Type B pancreatic cell (in vitro differentiated cells): ENCODE data around the gene CXorf38. TPM values are rescaled to one million over a fixed set of nuclear protein-coding genes. Genes with fewer than 3 reads are reported as not detected.

ENCODE experiments used
- DNase-seq: peaks from one replicate; pipeline ENCODE4 v3.0.0; 2021; ENCODE audit warnings: mixed read lengths; ENCODE audit not compliant: unreplicated experiment; ENCODE audit errors: extremely low spot score
- H3K27ac Mint-ChIP-seq: 2 replicates; pipeline ENCODE4 v1.8.0; 2021; ENCODE audit warnings: mild to moderate bottlenecking, mixed read lengths
- H3K27me3 Mint-ChIP-seq: 2 replicates; pipeline ENCODE4 v1.8.0; 2021; ENCODE audit warnings: mixed read lengths
- H3K36me3 Mint-ChIP-seq: 2 replicates; pipeline ENCODE4 v1.8.0; 2021; ENCODE audit warnings: mixed read lengths
- H3K4me1 Mint-ChIP-seq: one replicate; pipeline ENCODE4 v1.8.0; 2021; ENCODE audit warnings: mixed read lengths; ENCODE audit not compliant: unreplicated experiment
- H3K4me3 Mint-ChIP-seq: 2 replicates; pipeline ENCODE4 v1.8.0; 2021; ENCODE audit warnings: mild to moderate bottlenecking, mixed read lengths
- H3K9me3 Mint-ChIP-seq: 2 replicates; pipeline ENCODE4 v1.8.0; 2021; ENCODE audit warnings: mixed read lengths
- CTCF ChIP-seq: fragments of 200-600 bp; sonication (generic); conservative IDR thresholded peaks from 2 replicates; pipeline ENCODE4 v1.5.0; 2021; ENCODE audit warnings: antibody characterized with exemption, mild to moderate bottlenecking
- total RNA-seq: library from RNA; stranded (reverse); gene quantifications from 2 replicates; pipeline ENCODE4 v1.2.1, GENCODE V29; 2021; ENCODE audit warnings: low replicate concordance

The CXorf38 gene
- total RNA-seq, 1 donor from 2014 or later: 8.1 TPM

- Mint-ChIP-seq H3K4me1 (no peaks in the 10 kb centered on the region), H3K27me3 (no peaks in the 10 kb centered on the region), H3K4me3 (no peak overlapping the region), H3K36me3 (peaks cover 3% of the 10 kb centered on the region), H3K9me3 (no peaks in the 10 kb centered on the region), H3K27ac (no peak overlapping the region)
- DNase-seq: no peak
- no peak for TF ChIP-seq CTCF
Measured at GRCh38 chrX:40661489-40661888, 14.1 kb upstream of the CXorf38 start.

GRCh38 chrX:40660381-40660780 is 13.0 kb upstream of the CXorf38 start:
- Mint-ChIP-seq H3K27me3 (no peaks in the 10 kb centered on the region), H3K4me1 (no peaks in the 10 kb centered on the region), H3K4me3 (no peak overlapping the region), H3K36me3 (peaks cover 3% of the 10 kb centered on the region), H3K27ac (no peak overlapping the region), H3K9me3 (no peaks in the 10 kb centered on the region)
- no peak for DNase-seq
- no peak for TF ChIP-seq CTCF

GRCh38 chrX:40653535-40653934 is 6.2 kb upstream of the CXorf38 start:
- DNase-seq: no peak
- Mint-ChIP-seq H3K27ac (no peak overlapping the region), H3K9me3 (no peaks in the 10 kb centered on the region), H3K27me3 (no peaks in the 10 kb centered on the region), H3K4me1 (no peaks in the 10 kb centered on the region), H3K36me3 (no peaks in the 10 kb centered on the region), H3K4me3 (no peak overlapping the region)
- no peak for TF ChIP-seq CTCF

- no peaks in the 10 kb centered on the region for H3K27me3 Mint-ChIP-seq
- TF ChIP-seq CTCF: no peak
- no peaks in the 10 kb centered on the region for H3K9me3 Mint-ChIP-seq
- no peak overlapping the region for H3K4me3 Mint-ChIP-seq
- no peak overlapping the region for H3K27ac Mint-ChIP-seq
- H3K4me1 Mint-ChIP-seq: no peaks in the 10 kb centered on the region
- no peaks in the 10 kb centered on the region for H3K36me3 Mint-ChIP-seq
- DNase-seq: no peak
Measured at GRCh38 chrX:40652664-40653063, 5.3 kb upstream of the CXorf38 start.

- Mint-ChIP-seq H3K4me1 (peaks cover 1% of the 10 kb centered on the region), H3K27me3 (no peaks in the 10 kb centered on the region), H3K27ac (no peak overlapping the region), H3K9me3 (no peaks in the 10 kb centered on the region), H3K36me3 (no peaks in the 10 kb centered on the region), H3K4me3 (no peak overlapping the region)
- no peak for DNase-seq
- TF ChIP-seq CTCF: peak; percentile 91
Measured at GRCh38 chrX:40651620-40652223, 4.4 kb upstream of the CXorf38 start.
